Memory B cell (primary cell): Measurements from ENCODE around the gene ALPK3.

Experiments used
- ATAC-seq: fragments of 150-1000 bp; cut with Tn5 transposase; 2 replicates; pipeline ENCODE4 v1.10.0; 2021; ENCODE audit warnings: low read depth, mild to moderate bottlenecking, moderate library complexity
- DNase-seq, 2 donors: peaks; one replicate each; pipeline ENCODE4 v3.0.0; 2022; ENCODE audit warnings: low spot score in 2 of 2
- H3K27ac Mint-ChIP-seq: one replicate; pipeline ENCODE4 v1.8.0; 2022; ENCODE audit warnings: mild to moderate bottlenecking, moderate library complexity, mixed read lengths
- H3K27me3 Mint-ChIP-seq: one replicate; pipeline ENCODE4 v1.8.0; 2022; ENCODE audit warnings: mixed read lengths
- H3K36me3 Mint-ChIP-seq: one replicate; pipeline ENCODE4 v1.8.0; 2022; ENCODE audit warnings: mild to moderate bottlenecking, mixed read lengths
- H3K4me1 Mint-ChIP-seq: one replicate; pipeline ENCODE4 v1.8.0; 2022; ENCODE audit warnings: mixed read lengths
- H3K4me3 Mint-ChIP-seq: one replicate; pipeline ENCODE4 v1.8.0; 2022; ENCODE audit warnings: mild to moderate bottlenecking, moderate library complexity, mixed read lengths
- H3K9me3 Mint-ChIP-seq: one replicate; pipeline ENCODE4 v1.8.0; 2022; ENCODE audit warnings: mixed read lengths

ALPK3 gene

GRCh38 chr15:84885801-84886200, 68.6 kb downstream of the ALPK3 start:
- DNase-seq: no peak
- ATAC-seq: no peak

DNA sequence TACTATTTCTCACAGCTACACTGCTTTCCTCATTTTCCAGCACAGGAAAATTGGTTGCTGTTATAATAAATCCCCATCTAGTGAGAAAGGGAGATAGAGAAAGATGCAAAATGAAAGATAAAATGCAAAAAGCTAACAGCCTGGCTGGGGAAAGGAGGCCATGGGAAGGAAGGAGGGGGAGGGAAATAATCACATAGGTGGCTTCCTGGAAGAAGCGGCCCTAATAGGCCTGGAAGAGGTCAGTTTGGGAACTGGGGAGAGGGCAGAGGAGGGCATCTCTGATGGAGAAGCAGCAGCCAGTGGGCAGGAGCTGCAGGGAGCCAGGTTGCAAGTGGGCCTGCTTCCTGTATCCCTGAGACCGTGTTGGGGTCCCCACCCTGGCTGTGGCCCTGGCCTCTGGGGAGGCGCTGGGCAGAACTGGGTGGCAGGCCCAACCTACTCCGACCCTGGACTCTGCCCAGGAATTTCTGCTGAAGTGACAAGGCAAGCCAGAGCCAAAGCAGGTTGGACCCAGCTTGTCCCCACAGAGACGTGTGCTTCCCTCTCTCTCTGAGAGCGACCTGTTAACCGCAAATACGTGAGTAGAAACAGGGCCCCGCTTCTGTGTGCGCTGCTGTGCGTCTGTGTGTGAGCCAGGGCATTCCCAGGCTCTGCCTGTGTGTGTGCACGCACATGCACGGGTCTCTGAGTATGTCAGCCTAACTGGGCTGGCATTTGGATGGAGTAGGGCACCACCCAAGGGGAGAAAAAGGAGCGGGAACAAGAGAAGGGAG, 69.2 kb downstream of the ALPK3 start:
- Mint-ChIP-seq H3K9me3 (no peaks in the 10 kb centered on the region), H3K36me3 (no peaks in the 10 kb centered on the region), H3K4me1 (peaks cover 3% of the 10 kb centered on the region), H3K27me3 (peaks cover 9% of the 10 kb centered on the region), H3K4me3 (no peak overlapping the region), H3K27ac (no peak overlapping the region)
- ATAC-seq (no peak), DNase-seq (no peak)

More at GRCh38 chr15:84885801-84886200, 68.6 kb downstream of the ALPK3 start:
- Mint-ChIP-seq H3K4me1 (peaks cover 3% of the 10 kb centered on the region), H3K36me3 (no peaks in the 10 kb centered on the region), H3K27ac (no peak overlapping the region), H3K4me3 (no peak overlapping the region), H3K27me3 (peaks cover 10% of the 10 kb centered on the region), H3K9me3 (no peaks in the 10 kb centered on the region)

DNA sequence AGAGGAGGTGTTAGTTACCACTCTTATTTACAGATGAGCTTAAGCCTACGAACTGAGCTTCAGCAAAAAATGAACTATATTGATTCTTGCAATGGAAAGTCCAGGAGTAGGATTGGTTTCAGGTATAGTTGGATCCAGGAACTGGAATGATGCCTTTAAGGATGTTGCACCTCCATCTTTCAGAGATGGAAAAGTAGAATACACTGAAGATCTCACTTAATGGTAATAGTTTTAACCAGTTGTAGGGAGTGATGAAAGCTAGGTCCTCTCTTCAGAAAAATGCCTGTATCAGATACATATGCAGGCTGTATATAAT, 69.8 kb downstream of the ALPK3 start:
- Mint-ChIP-seq H3K4me3 (no peak overlapping the region), H3K27me3 (peaks cover 13% of the 10 kb centered on the region), H3K9me3 (no peaks in the 10 kb centered on the region), H3K36me3 (no peaks in the 10 kb centered on the region), H3K27ac (no peak overlapping the region), H3K4me1 (peaks cover 3% of the 10 kb centered on the region)
- DNase-seq: no peak
- ATAC-seq: no peak

GRCh38 chr15:84887938-84888337, 70.8 kb downstream of the ALPK3 start:
- no peak overlapping the region for H3K4me3 Mint-ChIP-seq
- no peak overlapping the region for H3K27ac Mint-ChIP-seq
- no peaks in the 10 kb centered on the region for H3K36me3 Mint-ChIP-seq
- DNase-seq (no peak), ATAC-seq (no peak)
- H3K9me3 Mint-ChIP-seq: no peaks in the 10 kb centered on the region
- peaks cover 13% of the 10 kb centered on the region for H3K27me3 Mint-ChIP-seq
- H3K4me1 Mint-ChIP-seq: peaks cover 3% of the 10 kb centered on the region

DNA sequence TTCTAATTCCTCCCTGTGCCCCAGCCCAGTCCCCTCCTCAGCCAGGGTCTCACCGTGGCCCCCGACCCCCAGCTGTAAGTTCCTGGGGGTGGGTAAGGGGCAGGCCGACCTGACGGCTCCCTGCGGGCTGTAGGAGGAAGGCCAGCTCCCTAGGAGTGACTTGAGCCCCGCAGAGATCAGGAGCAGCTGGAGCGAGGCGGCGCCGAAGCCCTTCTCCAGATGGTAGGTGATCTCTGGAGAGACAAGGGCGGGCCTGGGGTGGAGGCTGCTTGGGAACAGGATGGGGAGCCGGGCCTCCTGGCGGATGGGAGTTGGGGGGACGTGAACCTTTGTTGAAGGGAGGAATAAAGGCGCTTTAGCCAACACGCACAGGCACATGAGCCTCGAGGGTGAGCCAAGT, 71.5 kb downstream of the ALPK3 start:
- DNase-seq (no peak), ATAC-seq (no peak)
- no peak overlapping the region for H3K4me3 Mint-ChIP-seq
- no peak overlapping the region for H3K27ac Mint-ChIP-seq
- H3K27me3 Mint-ChIP-seq: peaks cover 14% of the 10 kb centered on the region
- H3K9me3 Mint-ChIP-seq: no peaks in the 10 kb centered on the region
- H3K4me1 Mint-ChIP-seq: peaks cover 3% of the 10 kb centered on the region
- H3K36me3 Mint-ChIP-seq: no peaks in the 10 kb centered on the region

- no peak overlapping the region for H3K27ac Mint-ChIP-seq
- H3K36me3 Mint-ChIP-seq: no peaks in the 10 kb centered on the region
- DNase-seq (no peak), ATAC-seq (no peak)
- peaks cover 3% of the 10 kb centered on the region for H3K4me1 Mint-ChIP-seq
- no peaks in the 10 kb centered on the region for H3K9me3 Mint-ChIP-seq
- peaks cover 13% of the 10 kb centered on the region for H3K27me3 Mint-ChIP-seq
- no peak overlapping the region for H3K4me3 Mint-ChIP-seq
Measured at GRCh38 chr15:84889313-84889990, 72.3 kb downstream of the ALPK3 start.

DNA sequence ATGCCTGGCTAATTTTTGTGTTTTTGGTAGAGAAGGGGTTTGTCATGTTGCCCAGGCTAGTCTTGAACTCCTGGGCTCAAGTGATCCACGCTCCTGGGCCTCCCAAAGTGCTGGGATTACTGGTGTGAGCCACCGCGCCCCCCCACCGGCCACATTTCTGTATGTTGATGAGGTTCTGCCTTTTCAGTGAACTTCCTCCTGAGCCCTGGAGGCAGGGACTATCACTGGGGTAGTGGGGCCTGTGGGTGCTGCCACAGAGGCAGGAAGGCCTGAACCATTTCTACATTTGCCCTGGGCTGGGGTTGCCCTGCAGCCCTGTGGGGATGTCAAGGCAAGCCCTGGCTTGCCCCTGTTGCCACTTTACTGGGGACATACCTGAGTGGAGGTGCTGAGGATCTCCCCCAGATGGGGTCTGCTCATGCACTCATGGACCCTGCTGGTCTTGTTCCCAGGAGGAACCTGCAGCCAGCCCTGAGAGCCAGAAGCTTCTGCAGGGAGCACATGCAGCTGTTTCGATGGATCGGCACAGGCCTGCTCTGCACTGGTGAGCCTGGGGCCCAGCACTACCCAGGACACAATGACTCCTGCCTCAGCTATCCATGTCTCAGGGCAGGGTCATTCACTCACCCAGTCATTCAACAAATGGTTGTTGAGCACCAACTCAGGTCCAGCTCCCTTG, 73.0 kb downstream of the ALPK3 start:
- Mint-ChIP-seq H3K27ac (no peak overlapping the region), H3K36me3 (no peaks in the 10 kb centered on the region), H3K27me3 (peaks cover 12% of the 10 kb centered on the region), H3K4me3 (no peak overlapping the region), H3K9me3 (no peaks in the 10 kb centered on the region), H3K4me1 (peaks cover 3% of the 10 kb centered on the region)
- DNase-seq (no peak), ATAC-seq (no peak)

GRCh38 chr15:84890670-84891162, 73.6 kb downstream of the ALPK3 start:
- no peaks in the 10 kb centered on the region for H3K36me3 Mint-ChIP-seq
- no peak for ATAC-seq
- no peaks in the 10 kb centered on the region for H3K9me3 Mint-ChIP-seq
- H3K4me3 Mint-ChIP-seq: no peak overlapping the region
- no peak for DNase-seq
- H3K27me3 Mint-ChIP-seq: peaks cover 12% of the 10 kb centered on the region
- H3K4me1 Mint-ChIP-seq: peaks cover 3% of the 10 kb centered on the region
- H3K27ac Mint-ChIP-seq: no peak overlapping the region

- Mint-ChIP-seq H3K36me3 (no peaks in the 10 kb centered on the region), H3K27ac (no peak overlapping the region), H3K9me3 (no peaks in the 10 kb centered on the region), H3K27me3 (peaks cover 13% of the 10 kb centered on the region), H3K4me3 (no peak overlapping the region), H3K4me1 (peaks cover 3% of the 10 kb centered on the region)
- ATAC-seq (no peak), DNase-seq (no peak)
Measured at GRCh38 chr15:84891339-84891738, 74.2 kb downstream of the ALPK3 start.

DNA sequence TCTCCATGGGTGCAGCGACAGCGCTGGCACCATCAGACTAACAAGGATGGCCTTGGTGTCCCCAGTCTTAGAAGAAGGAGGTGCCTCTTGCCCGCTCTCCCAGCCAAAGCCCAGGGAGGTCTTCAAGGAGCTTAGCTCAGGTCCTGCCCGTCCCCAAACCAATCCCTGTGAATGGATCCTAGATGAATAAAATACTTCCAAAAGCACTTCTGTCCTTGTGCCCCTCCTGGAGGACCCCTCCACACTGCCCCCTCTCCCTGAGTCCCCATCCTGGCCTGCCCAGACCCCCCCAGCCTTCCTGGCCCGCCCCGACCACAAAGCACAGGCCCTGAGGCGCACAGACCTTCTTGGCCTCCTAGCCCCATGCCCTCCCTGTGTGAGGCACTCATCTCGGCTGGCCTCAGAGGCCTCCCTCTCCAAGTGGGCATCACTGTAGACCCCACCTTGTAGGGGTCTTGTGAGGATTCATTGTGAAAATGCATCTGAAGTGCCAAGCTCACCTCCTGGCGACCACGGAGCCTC, 75.7 kb downstream of the ALPK3 start:
- DNase-seq (no peak), ATAC-seq (no peak)
- no peak overlapping the region for H3K4me3 Mint-ChIP-seq
- peaks cover 3% of the 10 kb centered on the region for H3K4me1 Mint-ChIP-seq
- H3K27me3 Mint-ChIP-seq: peaks cover 15% of the 10 kb centered on the region
- H3K36me3 Mint-ChIP-seq: no peaks in the 10 kb centered on the region
- no peak overlapping the region for H3K27ac Mint-ChIP-seq
- no peaks in the 10 kb centered on the region for H3K9me3 Mint-ChIP-seq

DNA sequence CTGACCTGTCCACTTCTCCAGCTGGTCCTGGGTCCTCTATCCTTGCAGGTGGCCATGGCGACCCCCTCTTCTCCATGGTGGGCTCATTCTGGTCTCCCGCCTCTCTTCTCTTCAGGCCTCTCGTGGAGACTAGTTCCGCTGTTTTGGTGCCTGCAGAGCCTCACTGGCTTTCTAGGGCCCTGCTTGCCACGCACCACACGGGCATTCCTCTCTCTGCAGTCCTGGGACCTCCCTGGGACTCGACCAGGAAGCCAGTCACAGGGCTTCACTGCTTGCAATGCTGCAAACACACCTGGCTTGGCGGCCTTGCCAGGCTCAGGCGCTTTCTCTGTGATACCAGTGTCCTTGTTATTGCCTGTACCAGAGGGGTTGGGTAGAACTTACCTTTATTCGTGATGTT, 76.5 kb downstream of the ALPK3 start:
- H3K27me3 Mint-ChIP-seq: peaks cover 15% of the 10 kb centered on the region
- no peak for DNase-seq
- no peak overlapping the region for H3K4me3 Mint-ChIP-seq
- H3K4me1 Mint-ChIP-seq: peaks cover 3% of the 10 kb centered on the region
- H3K36me3 Mint-ChIP-seq: peaks cover under 1% of the 10 kb centered on the region
- no peak for ATAC-seq
- H3K9me3 Mint-ChIP-seq: peaks cover under 1% of the 10 kb centered on the region
- H3K27ac Mint-ChIP-seq: no peak overlapping the region

- DNase-seq (no peak), ATAC-seq (no peak)
- Mint-ChIP-seq H3K4me1 (no peaks in the 10 kb centered on the region), H3K27ac (no peak overlapping the region), H3K9me3 (peaks cover 8% of the 10 kb centered on the region), H3K27me3 (peaks cover 19% of the 10 kb centered on the region), H3K36me3 (peaks cover 3% of the 10 kb centered on the region), H3K4me3 (no peak overlapping the region)
Measured at GRCh38 chr15:84894736-84895425, 77.7 kb downstream of the ALPK3 start.

GRCh38 chr15:84898761-84899160, 81.6 kb downstream of the ALPK3 start:
- DNase-seq (no peak), ATAC-seq (no peak)
- Mint-ChIP-seq H3K27me3 (peaks cover 10% of the 10 kb centered on the region), H3K36me3 (peaks cover 5% of the 10 kb centered on the region), H3K27ac (no peak overlapping the region), H3K9me3 (peaks cover 10% of the 10 kb centered on the region), H3K4me3 (no peak overlapping the region), H3K4me1 (no peaks in the 10 kb centered on the region)

DNA sequence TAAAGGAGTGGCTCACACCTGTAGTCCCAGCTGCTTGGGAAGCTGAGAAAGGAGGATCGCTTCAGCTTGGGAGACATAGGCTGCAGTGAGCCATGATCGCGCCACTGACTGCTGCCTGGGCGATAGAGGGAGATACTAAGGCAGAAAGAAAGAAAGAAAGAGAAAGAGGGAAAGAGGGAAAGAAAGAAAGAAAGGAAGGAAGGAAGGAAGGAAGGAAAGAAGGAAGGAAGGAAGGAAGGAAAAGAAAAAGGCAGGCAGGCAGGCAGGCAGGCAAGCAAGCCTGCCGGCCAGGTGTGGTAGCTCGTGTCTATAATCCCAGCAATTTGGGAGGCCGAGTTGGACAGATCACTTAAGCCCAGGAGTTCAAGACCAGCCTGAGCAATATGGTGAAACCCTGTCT, 82.6 kb downstream of the ALPK3 start:
- Mint-ChIP-seq H3K36me3 (peaks cover 5% of the 10 kb centered on the region), H3K4me3 (no peak overlapping the region), H3K27me3 (peaks cover 10% of the 10 kb centered on the region), H3K4me1 (no peaks in the 10 kb centered on the region), H3K27ac (no peak overlapping the region), H3K9me3 (peaks cover 10% of the 10 kb centered on the region)
- DNase-seq (no peak), ATAC-seq (no peak)
